CD4-positive, alpha-beta T cell (primary cell): ENCODE data around the gene FOLH1. TPM values are rescaled to one million over a fixed set of nuclear protein-coding genes. Genes with fewer than 3 reads are reported as not detected.
"Not testable (repeated sequence)": the region's sequence is repeated elsewhere in the genome, so short reads cannot be mapped to it uniquely, and the experiment has no call there.

ENCODE experiments used
- ATAC-seq: fragments of 200-7000 bp; cut with Tn5 transposase; one replicate; pipeline ENCODE4 v1.10.0; 2022; ENCODE audit warnings: mild to moderate bottlenecking; ENCODE audit not compliant: poor library complexity
- CTCF ChIA-PET: fragments of 350-600 bp; sonication (Branson Sonifier 250); formaldehyde crosslinking; loops from one replicate; lab custom pipeline; 2021; ENCODE audit warnings: antibody characterized with exemption, inconsistent platforms; lab: Charles Lee
- POLR2A ChIA-PET: fragments of 350-600 bp; sonication (Branson Sonifier 250); formaldehyde crosslinking; loops from one replicate; lab custom pipeline; 2021; ENCODE audit warnings: antibody characterized with exemption, inconsistent platforms; lab: Charles Lee
- DNase-seq, 14 experiments: peaks; one replicate each; pipeline ENCODE4 v3.0.0-alpha.2; 2013 to 2020; ENCODE audit warnings: mixed read lengths in 2 of 14
- H3K27ac ChIP-seq, 2 donors: one replicate each; pipeline versions ENCODE4 v1.5.1 to v1.7.0; 2013; ENCODE audit warnings: low read length in 2 of 2, low read depth in 1 of 2, mild to moderate bottlenecking in 1 of 2
- H3K27me3 ChIP-seq, 2 experiments: 1 replicate in 1 of 2; 2 replicates in 1 of 2; pipeline versions ENCODE4 v1.6.1 to v1.7.0; 2013; ENCODE audit warnings: low read length in 2 of 2, control low read depth in 1 of 2, mild to moderate bottlenecking in 1 of 2, moderate library complexity in 1 of 2; ENCODE audit not compliant: insufficient read depth in 2 of 2, control insufficient read depth in 1 of 2
- H3K36me3 ChIP-seq: one replicate; pipeline ENCODE4 v1.6.1; 2013; ENCODE audit warnings: low read length, control low read depth; ENCODE audit not compliant: insufficient read depth
- H3K4me1 ChIP-seq: one replicate; pipeline ENCODE4 v1.6.1; 2013; ENCODE audit warnings: low read length, control low read depth; ENCODE audit not compliant: insufficient read depth
- H3K4me3 ChIP-seq: one replicate; pipeline ENCODE4 v1.5.1; 2013; ENCODE audit warnings: mild to moderate bottlenecking, low read length, moderate library complexity
- H3K9me3 ChIP-seq, 2 experiments: 1 replicate in 1 of 2; 2 replicates in 1 of 2; pipeline versions ENCODE4 v1.6.1 to v1.7.0; 2013; ENCODE audit warnings: low read length in 2 of 2, mild to moderate bottlenecking in 2 of 2, control low read depth in 1 of 2, moderate library complexity in 1 of 2; ENCODE audit not compliant: control insufficient read depth in 1 of 2, insufficient read depth in 1 of 2
- H3K27ac Mint-ChIP-seq: one replicate; pipeline ENCODE4 v1.8.0; 2020; ENCODE audit warnings: mixed read lengths
- H3K27me3 Mint-ChIP-seq: one replicate; pipeline ENCODE4 v1.8.0; 2021; ENCODE audit warnings: mixed read lengths
- H3K36me3 Mint-ChIP-seq: one replicate; pipeline ENCODE4 v1.8.0; 2021; ENCODE audit warnings: low read depth, mixed read lengths
- H3K4me1 Mint-ChIP-seq: one replicate; pipeline ENCODE4 v1.8.0; 2021; ENCODE audit warnings: low read depth, mixed read lengths
- H3K4me3 Mint-ChIP-seq: one replicate; pipeline ENCODE4 v1.8.0; 2020; ENCODE audit warnings: mild to moderate bottlenecking, mixed read lengths
- H3K9me3 Mint-ChIP-seq: one replicate; pipeline ENCODE4 v1.8.0; 2020; ENCODE audit warnings: mixed read lengths
- intact Hi-C, 2 experiments: fragments of 100-400 bp; cut with DNase I in 1 of 2; cut with micrococcal nuclease in 1 of 2; formaldehyde crosslinking; loops; one replicate each; pipeline versions ENCODE4 v1.15.1 to v1.9.0; 2023 to 2025; cut with DNase I, micrococcal nuclease
- total RNA-seq, 174 experiments: library from RNA in 2 of 174; stranded (reverse) in 2 of 174; gene quantifications; one replicate each; pipeline ENCODE4 v1.2.3 and lab custom pipeline; 2021 to 2026

Gene FOLH1
- total RNA-seq, 2 experiments from 2014 or later = not detected

- H3K4me1 Mint-ChIP-seq, H3K27ac Mint-ChIP-seq, H3K36me3 Mint-ChIP-seq, DNase-seq, H3K4me3 ChIP-seq, H3K27me3 ChIP-seq, H3K27me3 Mint-ChIP-seq, intact Hi-C loops, H3K9me3 Mint-ChIP-seq, H3K4me3 Mint-ChIP-seq, CTCF ChIA-PET, ATAC-seq, H3K36me3 ChIP-seq, POLR2A ChIA-PET, H3K9me3 ChIP-seq, H3K4me1 ChIP-seq, H3K27ac ChIP-seq: not testable (repeated sequence)
Measured at GRCh38 chr11:49184756-49185155, 23.6 kb downstream of the FOLH1 start.

DNA sequence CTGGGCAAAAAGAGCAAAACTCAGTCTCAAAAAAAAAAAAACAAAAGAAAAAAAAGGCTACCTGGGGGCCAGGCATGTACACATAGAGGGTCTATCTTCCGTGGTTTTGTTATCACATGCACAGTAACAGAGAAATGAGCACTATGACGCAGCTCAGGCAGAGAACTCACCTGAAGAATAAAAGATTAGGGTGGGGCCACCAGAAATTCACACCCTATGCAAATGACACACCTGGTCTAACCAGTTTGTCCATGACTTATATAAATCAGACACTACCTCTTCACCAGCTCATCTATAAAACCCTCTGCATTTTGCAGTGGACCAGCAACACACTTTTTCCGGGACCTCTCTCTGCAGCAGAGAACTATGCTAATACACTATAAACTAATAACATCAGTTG lies 30.5 kb downstream of the FOLH1 start:
- H3K9me3 Mint-ChIP-seq, H3K36me3 Mint-ChIP-seq, H3K4me3 Mint-ChIP-seq, H3K27ac Mint-ChIP-seq, intact Hi-C loops, H3K27me3 Mint-ChIP-seq, H3K27ac ChIP-seq, POLR2A ChIA-PET, ATAC-seq, CTCF ChIA-PET, H3K4me3 ChIP-seq, DNase-seq, H3K36me3 ChIP-seq, H3K4me1 ChIP-seq, H3K27me3 ChIP-seq, H3K9me3 ChIP-seq, H3K4me1 Mint-ChIP-seq: not testable (repeated sequence)

DNA sequence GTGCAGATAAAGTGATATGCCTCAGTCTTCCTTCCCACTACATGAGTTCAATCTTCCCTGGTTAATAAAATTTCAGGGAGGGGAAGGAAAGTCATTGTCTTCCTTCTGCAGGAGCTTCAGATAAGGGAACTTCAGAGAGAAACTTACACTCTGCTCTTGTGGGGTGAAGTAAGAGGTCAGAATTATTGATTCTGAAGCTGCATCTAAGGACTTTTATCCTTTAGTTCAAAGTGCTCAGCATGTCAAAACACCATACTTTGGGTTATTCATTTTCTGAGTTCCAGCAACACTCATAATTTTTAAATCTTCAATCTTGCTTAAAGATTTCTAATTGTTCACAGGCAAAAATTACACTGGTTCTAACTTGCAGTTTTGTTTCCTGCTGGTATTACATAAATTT lies 33.0 kb downstream of the FOLH1 start:
- H3K27me3 ChIP-seq = not testable (repeated sequence)

DNA sequence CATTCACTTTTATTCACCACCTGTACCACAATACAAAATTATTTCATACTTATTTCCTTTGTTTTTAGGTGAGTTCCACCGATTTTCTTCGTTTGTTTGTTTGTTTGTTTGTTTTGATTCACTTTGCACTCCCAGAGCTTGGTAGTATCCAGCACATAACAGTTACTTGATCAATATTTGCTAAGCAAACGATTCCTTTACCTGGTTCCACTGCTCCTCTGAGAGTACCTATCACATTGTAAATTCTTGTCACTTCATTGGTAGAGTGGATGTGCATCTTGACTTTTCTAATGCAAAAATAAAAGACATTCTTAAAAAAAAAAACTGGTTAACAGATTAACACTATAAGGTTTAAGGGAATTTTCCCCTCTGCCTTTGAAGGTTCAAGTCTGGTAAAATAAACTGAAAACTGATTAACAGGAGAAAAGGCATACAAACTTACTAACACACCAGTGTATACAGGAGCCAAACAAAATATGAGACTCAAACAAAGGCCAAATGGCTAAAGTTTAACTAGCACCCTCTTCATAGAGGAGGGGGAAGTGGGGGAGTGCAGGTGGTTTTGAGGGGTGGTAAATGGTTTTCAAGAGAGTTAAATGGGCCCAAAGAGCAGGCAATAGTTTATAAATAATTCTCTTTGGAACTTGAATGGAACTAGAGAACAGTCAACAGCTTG lies 33.6 kb downstream of the FOLH1 start:
- ATAC-seq, H3K9me3 Mint-ChIP-seq: not testable (repeated sequence)

More for the DNA sequence above, 33.0 kb downstream of the FOLH1 start:
- CTCF ChIA-PET, H3K36me3 Mint-ChIP-seq, DNase-seq, H3K9me3 ChIP-seq, H3K9me3 Mint-ChIP-seq, H3K27ac Mint-ChIP-seq, POLR2A ChIA-PET, ATAC-seq, H3K4me1 ChIP-seq, H3K4me3 ChIP-seq, H3K27me3 Mint-ChIP-seq, H3K4me1 Mint-ChIP-seq, H3K27ac ChIP-seq, H3K36me3 ChIP-seq, intact Hi-C loops, H3K4me3 Mint-ChIP-seq: not testable (repeated sequence)

GRCh38 chr11:49171613-49172012 lies 36.8 kb downstream of the FOLH1 start:
- H3K36me3 Mint-ChIP-seq, H3K4me1 Mint-ChIP-seq, H3K27ac ChIP-seq, H3K27ac Mint-ChIP-seq, H3K36me3 ChIP-seq, H3K9me3 Mint-ChIP-seq, intact Hi-C loops, CTCF ChIA-PET, H3K27me3 Mint-ChIP-seq, H3K27me3 ChIP-seq, H3K9me3 ChIP-seq, DNase-seq, H3K4me3 ChIP-seq, ATAC-seq, POLR2A ChIA-PET, H3K4me3 Mint-ChIP-seq, H3K4me1 ChIP-seq: not testable (repeated sequence)

More for the DNA sequence above, 33.6 kb downstream of the FOLH1 start:
- H3K4me1 Mint-ChIP-seq, H3K27ac ChIP-seq, H3K4me3 Mint-ChIP-seq, H3K36me3 Mint-ChIP-seq, CTCF ChIA-PET, H3K27ac Mint-ChIP-seq, H3K9me3 ChIP-seq, H3K36me3 ChIP-seq, intact Hi-C loops, POLR2A ChIA-PET, H3K4me1 ChIP-seq, H3K27me3 ChIP-seq, DNase-seq, H3K27me3 Mint-ChIP-seq, H3K4me3 ChIP-seq: not testable (repeated sequence)

DNA sequence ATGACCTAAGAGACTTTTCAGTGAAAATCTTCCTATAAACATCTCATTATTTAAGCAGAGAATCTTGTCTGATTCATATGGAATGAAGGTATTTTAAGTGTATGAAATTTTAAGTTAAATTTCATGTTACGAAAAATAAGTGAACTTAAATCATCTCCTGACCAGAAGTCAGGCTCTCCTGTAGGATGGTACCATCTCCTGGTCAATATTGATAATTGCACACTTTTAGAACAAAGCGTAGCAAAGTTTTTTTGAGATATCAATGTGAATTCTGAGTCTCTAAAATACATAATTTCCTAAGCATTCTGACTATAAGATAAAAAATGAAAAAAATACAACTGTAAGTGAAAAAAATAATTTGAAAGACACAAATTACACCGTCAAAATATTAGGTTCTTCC lies 38.8 kb downstream of the FOLH1 start:
- H3K27me3 ChIP-seq, H3K4me1 Mint-ChIP-seq, H3K9me3 ChIP-seq, H3K36me3 ChIP-seq, POLR2A ChIA-PET, H3K36me3 Mint-ChIP-seq, DNase-seq, CTCF ChIA-PET, H3K4me3 ChIP-seq, ATAC-seq, H3K4me3 Mint-ChIP-seq, H3K9me3 Mint-ChIP-seq, intact Hi-C loops, H3K27ac ChIP-seq, H3K27me3 Mint-ChIP-seq, H3K27ac Mint-ChIP-seq, H3K4me1 ChIP-seq: not testable (repeated sequence)

DNA sequence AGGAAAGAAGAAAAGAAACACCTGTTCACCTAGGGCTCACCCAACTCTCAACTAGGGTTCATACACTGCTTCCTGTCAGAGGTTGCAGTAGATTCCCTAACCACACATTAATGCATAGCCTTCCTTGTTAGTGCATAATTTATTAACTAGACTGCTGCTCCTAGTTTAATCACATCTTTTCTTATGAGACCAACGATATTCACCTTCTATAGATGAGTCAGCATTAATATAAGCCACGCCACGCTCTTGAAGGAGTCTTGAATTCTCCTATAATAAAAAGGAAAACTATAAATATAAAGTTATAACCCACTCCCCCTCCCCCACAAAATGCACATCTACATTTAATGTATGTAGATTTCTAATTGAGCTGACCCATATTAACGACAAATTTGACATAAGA lies 39.4 kb downstream of the FOLH1 start:
- H3K4me3 ChIP-seq, H3K36me3 ChIP-seq, ATAC-seq, POLR2A ChIA-PET, H3K9me3 Mint-ChIP-seq, H3K27ac ChIP-seq, H3K27me3 ChIP-seq, H3K4me3 Mint-ChIP-seq, CTCF ChIA-PET, H3K4me1 Mint-ChIP-seq, H3K4me1 ChIP-seq, H3K27ac Mint-ChIP-seq, H3K36me3 Mint-ChIP-seq, H3K27me3 Mint-ChIP-seq, H3K9me3 ChIP-seq, DNase-seq, intact Hi-C loops: not testable (repeated sequence)
